ENCODE measurements around the gene ATP9A.

GRCh38 chr20:51571460-51571794 is 196.8 kb downstream of the ATP9A start:
- TF ChIP-seq CTCF (IDR thresholded peaks at IDR 0.05) (no peak), POLR2A (IDR thresholded peaks at IDR 0.05) (no peak)

Measured in right lobe of liver (tissue), 4 donors.